Spleen (tissue), 7 donors: ENCODE data around the gene TTC9.

Experiments used
- CTCF ChIP-seq, 11 experiments: fragments of 200-600 bp in 7 of 11; fragments of 450-650 bp in 4 of 11; sonication (generic) in 4 of 11; IDR thresholded peaks in 8 of 11; conservative IDR thresholded peaks in 3 of 11; 1 replicate in 7 of 11; 2 replicates in 4 of 11; pipeline versions ENCODE4 v1.4.0 to v1.8.0; 2016 to 2021; ENCODE audit warnings: antibody characterized with exemption in 11 of 11, inconsistent platforms in 4 of 11, mild to moderate bottlenecking in 1 of 11
- POLR2A ChIP-seq, 3 donors: fragments of 450-650 bp; IDR thresholded peaks; one replicate each; pipeline ENCODE4 v1.5.1; 2017; ENCODE audit warnings: antibody characterized with exemption in 3 of 3, mild to moderate bottlenecking in 1 of 3
- donor health status: DM: no; HTN: no; CAD: no; lungs with moderate emphysema.
- donor health status: DM: no; HTN: no; CAD: no.
- donor health status: DM: no; HTN: no; CAD: no.

DNA sequence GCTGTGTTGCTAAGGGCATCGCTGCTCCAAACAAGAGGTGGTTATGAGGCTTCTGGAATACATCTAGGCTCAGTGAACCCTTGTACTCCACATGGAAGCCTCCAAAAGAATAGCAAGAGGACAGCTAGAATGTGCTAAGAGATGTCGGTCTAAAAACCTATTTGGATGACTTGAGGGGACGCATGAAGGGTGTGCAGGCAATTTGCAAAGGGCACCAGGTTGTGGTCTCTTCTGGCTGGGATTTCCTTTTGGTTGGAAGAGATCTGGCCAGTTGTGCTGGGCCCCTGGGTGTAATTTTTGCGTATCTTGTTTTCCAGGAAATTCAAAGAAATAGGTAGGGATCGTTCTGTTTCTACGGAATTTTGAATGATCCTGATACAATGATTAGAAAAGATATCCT, 4.2 kb downstream of the TTC9 start:
- TF ChIP-seq POLR2A (IDR thresholded peaks at IDR 0.05), result no peak
- TF ChIP-seq CTCF (IDR thresholded peaks at IDR 0.05 in 8 of 11, conservative IDR thresholded peaks at IDR 0.05 in 3 of 11), result no peak
